GM18951 (cell line): ENCODE measurements around the gene CLSTN2.

Experiments
- POLR2A ChIP-seq: IDR thresholded peaks from 4 replicates; pipeline ENCODE4 v1.6.1; 2011; ENCODE audit warnings: mild to moderate bottlenecking; ENCODE audit not compliant: insufficient read length, insufficient read depth; ENCODE audit errors: extremely low read depth
- in situ Hi-C: fragments of 300-500 bp; cut with MboI; formaldehyde crosslinking; loops from one replicate; pipeline ENCODE4 v1.12.0; 2022; ENCODE audit warnings: low sequenced_read_pairs, mixed read lengths, inconsistent platforms; ENCODE audit not compliant: unreplicated experiment

CLSTN2 gene

GRCh38 chr3:140198242-140198641 is 263.3 kb downstream of the CLSTN2 start:
- TF ChIP-seq POLR2A = no peak
- in situ Hi-C loops = no loop called here

DNA sequence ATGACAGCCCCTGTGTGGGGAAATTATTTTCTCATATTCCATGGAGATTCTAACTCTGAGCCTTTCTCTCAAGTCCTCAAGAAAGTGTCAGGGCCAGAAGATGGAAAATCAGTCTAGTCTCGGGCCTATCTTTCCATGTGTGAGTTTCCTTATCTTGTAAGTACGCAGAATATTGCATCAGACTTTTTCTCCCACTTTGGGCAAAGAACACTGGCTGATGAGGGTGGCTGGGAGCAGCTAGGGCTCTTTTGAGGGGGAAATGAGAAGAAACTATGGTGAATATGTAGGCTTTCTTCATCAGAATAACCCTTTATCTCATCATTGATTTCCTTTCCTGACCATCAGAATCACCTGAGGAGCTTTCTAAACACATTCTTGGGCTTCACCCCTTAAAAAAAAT is 264.0 kb downstream of the CLSTN2 start:
- no peak for TF ChIP-seq POLR2A
- in situ Hi-C loops = no loop called here

GRCh38 chr3:140199743-140200142 is 264.8 kb downstream of the CLSTN2 start:
- TF ChIP-seq POLR2A = no peak
- in situ Hi-C loops = no loop called here

DNA sequence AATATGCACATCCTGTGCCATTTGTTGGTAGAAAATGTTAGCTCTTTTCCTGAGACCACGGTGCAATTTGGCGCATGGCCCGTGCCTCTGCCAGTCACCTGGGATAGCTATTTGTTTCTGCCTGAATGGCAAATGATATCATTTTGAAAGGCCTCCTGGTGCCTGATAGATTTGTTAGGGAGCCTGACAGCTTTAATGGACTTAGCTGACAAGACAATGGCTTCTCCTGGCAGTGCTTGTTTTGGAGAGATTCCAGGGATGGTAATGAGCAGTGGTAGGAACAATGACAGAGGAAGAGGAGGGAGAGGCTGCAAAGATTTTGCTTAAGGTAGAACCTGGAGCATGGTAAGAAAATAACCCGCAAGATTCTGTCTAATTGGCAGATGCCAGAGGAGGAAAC is 268.5 kb downstream of the CLSTN2 start:
- in situ Hi-C loops = no loop called here
- no peak for TF ChIP-seq POLR2A

DNA sequence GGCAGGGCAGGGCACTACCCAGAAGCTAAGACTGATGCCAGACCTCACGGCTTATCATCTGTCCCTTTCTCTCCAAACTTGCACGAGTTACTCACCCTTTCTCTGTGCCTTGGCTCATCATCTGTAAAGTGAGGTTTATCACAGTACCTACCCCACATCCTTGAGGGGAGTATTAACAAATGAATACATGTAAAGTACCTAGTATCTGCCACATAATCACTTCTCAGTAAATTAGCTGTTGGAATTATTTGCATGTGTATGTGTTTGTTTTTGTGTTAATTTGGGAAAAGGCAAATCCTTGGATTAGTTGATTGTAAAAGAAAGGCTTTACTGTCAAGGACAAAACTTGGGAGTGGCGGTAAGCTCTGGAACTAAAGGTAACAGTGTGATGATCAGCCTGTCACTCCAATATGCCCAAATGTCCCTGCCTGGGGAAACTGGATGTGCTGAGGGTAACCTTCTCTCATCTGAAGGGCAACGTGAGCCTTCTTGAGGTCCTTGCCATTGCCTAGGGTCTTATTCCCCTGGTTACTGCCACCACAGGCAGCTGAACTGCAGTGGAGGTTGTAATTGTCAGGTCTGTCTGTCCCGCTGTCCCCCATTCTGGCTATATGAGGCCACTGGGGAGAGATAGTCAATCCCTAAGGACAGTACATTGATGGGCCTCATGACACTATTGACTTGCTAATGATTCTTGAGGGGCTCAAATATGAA is 269.4 kb downstream of the CLSTN2 start:
- in situ Hi-C loops = no loop called here
- TF ChIP-seq POLR2A = no peak

DNA sequence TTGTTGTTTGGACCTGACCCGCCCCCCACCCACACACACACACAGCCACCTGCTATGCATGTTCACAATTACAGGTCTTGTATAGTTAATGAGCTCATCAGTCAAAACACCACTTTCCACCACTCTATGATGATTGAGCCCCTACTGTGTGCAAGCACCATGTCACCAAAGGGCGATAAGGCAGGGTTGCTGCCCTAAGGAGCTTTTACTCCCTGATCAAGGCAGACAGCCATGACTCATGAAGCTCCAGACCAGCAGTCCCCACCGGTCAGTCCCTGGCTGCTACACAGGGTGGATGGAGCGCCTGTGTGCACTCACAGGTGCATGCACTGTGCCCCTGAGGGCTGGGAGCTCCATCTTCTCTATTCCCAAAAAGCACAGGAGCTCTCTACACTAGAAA is 270.6 kb downstream of the CLSTN2 start:
- in situ Hi-C loops = no loop called here
- no peak for TF ChIP-seq POLR2A

DNA sequence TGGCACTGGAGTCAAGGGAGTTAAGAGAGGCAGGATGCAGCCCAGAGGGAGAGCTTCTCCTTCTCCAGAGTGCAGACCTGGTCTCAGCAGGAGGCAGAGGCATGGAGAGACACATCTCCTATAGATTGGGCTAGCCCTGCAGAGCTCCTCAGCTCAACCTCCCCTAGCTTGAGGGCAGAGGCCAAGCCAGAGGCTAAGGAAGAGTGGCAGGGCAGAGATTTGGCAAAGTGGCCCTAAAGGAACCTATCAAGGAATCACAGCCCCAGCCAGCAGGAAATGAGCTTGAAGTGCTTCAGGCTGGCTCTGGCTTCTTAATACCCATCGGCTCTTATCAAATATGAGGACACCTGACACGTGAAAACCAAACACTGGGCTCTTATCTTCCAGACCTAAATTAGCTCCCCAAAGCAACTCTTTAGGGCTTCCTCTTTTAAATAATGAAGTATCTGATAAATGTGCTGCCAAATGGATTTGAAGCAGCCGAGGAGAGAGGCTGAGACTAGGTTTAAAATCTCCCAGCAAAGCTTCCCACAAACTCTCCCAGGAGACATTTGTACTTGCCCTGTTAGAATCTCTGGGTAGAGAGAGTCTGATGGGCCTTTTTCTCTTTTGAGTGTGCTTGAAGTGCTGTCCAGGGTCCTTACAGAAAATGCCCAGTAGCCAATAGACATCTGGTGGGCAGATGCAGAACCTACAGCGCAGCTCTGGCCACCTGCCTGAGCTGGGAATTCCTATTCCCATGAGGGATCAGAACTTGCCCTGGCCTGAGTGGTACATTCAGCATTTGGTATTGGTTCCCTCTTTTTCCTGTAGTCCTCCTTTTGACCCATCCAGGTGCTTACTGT is 271.4 kb downstream of the CLSTN2 start:
- in situ Hi-C loops = no loop called here
- TF ChIP-seq POLR2A = no peak

GRCh38 chr3:140207541-140207940 is 272.6 kb downstream of the CLSTN2 start:
- no peak for TF ChIP-seq POLR2A
- in situ Hi-C loops = no loop called here

- in situ Hi-C loops = no loop called here
- TF ChIP-seq POLR2A = no peak
These were observed 281.3 kb downstream of the CLSTN2 start for GRCh38 chr3:140216249-140216648.

GRCh38 chr3:140219291-140219690 is 284.3 kb downstream of the CLSTN2 start:
- no peak for TF ChIP-seq POLR2A
- in situ Hi-C loops = no loop called here

GRCh38 chr3:140219923-140220452 is 285.0 kb downstream of the CLSTN2 start:
- in situ Hi-C loops = no loop called here
- no peak for TF ChIP-seq POLR2A

DNA sequence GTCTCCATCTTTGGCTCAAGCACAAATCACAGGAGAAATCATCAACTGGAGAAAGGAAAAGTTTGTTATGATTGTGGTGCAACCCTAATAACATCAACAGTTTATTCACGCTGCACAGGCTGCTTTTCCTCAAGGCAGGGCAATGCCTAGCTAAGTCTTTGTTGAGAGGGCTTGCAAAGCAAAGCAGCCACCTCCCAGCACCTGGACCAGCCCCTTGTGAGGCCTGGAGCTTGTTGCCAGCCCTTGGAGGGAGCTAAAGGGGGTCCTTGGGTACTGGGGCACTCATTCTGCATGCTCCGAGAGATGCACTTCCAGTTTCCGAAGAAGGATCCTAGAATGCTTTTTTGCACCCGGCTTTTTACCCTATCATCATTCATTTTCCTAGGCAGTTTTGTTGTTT is 288.2 kb downstream of the CLSTN2 start:
- TF ChIP-seq POLR2A = no peak
- in situ Hi-C loops = no loop called here

DNA sequence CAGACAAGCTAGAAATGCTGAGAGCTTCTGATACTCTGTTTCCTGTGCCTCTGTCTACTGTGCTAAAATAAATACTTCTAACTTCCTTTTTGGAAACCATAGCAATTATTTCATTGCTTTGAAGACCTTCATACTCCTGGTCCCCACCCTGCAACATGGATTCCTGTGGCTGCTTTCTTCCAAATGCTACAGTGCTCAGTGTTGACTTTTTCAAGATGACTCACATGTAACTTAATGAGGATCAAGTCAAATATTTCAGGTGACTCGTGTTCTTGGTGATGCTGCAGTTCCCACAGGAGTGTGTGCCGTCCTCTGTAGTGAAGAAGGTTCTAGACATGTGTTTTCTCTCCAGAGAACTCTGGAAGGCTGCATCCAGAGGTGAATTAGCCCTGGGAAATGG is 288.6 kb downstream of the CLSTN2 start:
- in situ Hi-C loops = no loop called here

GRCh38 chr3:140224307-140224706 is 289.3 kb downstream of the CLSTN2 start:
- no peak for TF ChIP-seq POLR2A
- in situ Hi-C loops = no loop called here

More for the DNA sequence above, 288.6 kb downstream of the CLSTN2 start:
- TF ChIP-seq POLR2A = no peak

- TF ChIP-seq POLR2A = no peak
- in situ Hi-C loops = no loop called here
These were observed 291.0 kb downstream of the CLSTN2 start for GRCh38 chr3:140225996-140226395.
